Measurements from ENCODE around the gene VPS37B.

DNA sequence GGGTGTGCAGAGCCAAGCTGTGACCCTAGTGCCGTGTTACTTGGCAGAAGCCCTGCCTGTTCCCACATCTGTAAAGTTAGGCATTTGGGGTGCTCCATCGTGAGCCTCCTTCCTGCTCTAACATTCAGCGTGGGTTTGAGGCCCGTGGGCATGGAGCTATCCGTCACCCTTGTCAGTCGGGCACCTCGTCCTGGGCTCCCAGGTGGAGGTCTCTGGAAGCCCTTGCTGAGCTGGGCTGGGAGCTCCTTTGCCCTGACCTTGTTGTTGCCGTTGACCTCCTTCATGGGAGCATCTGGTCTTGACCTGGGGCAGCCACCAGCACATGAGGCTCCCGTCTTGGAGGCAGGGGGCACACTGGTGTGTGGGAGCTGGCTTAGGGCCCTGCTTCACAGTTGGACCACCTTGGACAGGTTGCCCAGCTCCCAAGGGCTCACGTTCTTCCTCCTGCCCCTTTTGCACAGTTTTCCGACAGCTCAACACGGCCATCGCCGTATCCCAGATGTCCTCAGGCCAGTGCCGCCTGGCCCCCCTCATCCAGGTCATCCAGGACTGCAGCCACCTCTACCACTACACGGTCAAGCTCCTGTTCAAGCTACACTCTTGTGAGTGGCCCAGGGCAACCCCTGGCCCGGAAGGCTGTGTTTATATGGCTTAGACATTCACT lies 42.2 kb downstream of the VPS37B start:
- TF ChIP-seq, protein P1, sequence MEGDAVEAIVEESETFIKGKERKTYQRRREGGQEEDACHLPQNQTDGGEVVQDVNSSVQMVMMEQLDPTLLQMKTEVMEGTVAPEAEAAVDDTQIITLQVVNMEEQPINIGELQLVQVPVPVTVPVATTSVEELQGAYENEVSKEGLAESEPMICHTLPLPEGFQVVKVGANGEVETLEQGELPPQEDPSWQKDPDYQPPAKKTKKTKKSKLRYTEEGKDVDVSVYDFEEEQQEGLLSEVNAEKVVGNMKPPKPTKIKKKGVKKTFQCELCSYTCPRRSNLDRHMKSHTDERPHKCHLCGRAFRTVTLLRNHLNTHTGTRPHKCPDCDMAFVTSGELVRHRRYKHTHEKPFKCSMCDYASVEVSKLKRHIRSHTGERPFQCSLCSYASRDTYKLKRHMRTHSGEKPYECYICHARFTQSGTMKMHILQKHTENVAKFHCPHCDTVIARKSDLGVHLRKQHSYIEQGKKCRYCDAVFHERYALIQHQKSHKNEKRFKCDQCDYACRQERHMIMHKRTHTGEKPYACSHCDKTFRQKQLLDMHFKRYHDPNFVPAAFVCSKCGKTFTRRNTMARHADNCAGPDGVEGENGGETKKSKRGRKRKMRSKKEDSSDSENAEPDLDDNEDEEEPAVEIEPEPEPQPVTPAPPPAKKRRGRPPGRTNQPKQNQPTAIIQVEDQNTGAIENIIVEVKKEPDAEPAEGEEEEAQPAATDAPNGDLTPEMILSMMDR (IDR thresholded peaks at IDR 0.05; ENCODE audit: low read depth, low read length): no peak
- no peak for TF ChIP-seq EZH2phosphoT487 (IDR thresholded peaks at IDR 0.05; ENCODE audit: low read depth)
